Neuron (in vitro differentiated cells): ENCODE data around the gene BABAM2.
"Not testable (repeated sequence)": the region's sequence is repeated elsewhere in the genome, so short reads cannot be mapped to it uniquely, and the experiment has no call there.

ENCODE experiments used
- H2AFZ ChIP-seq: one replicate; pipeline ENCODE4 v1.6.1; 2013; ENCODE audit warnings: low read depth, mild to moderate bottlenecking, inconsistent platforms, low read length, moderate library complexity
- H3K27me3 ChIP-seq: one replicate; pipeline ENCODE4 v1.6.1; 2013; ENCODE audit warnings: low read length; ENCODE audit not compliant: insufficient read depth
- H3K36me3 ChIP-seq: one replicate; pipeline ENCODE4 v1.6.1; 2013; ENCODE audit warnings: low read length; ENCODE audit not compliant: insufficient read depth
- H3K4me1 ChIP-seq: one replicate; pipeline ENCODE4 v1.6.1; 2013; ENCODE audit warnings: low read length; ENCODE audit not compliant: insufficient read depth
- H3K4me3 ChIP-seq: 2 replicates; pipeline ENCODE4 v1.5.1; 2013; ENCODE audit warnings: mild to moderate bottlenecking, low read length, moderate library complexity
- H3K9me3 ChIP-seq: one replicate; pipeline ENCODE4 v1.6.1; 2013; ENCODE audit warnings: low read length

Gene BABAM2

GRCh38 chr2:28019521-28019920 lies 129.0 kb downstream of the BABAM2 start:
- H3K4me3 ChIP-seq, H3K9me3 ChIP-seq, H3K4me1 ChIP-seq, H3K36me3 ChIP-seq, H2AFZ ChIP-seq, H3K27me3 ChIP-seq: not testable (repeated sequence)

GRCh38 chr2:28021898-28022297 lies 131.4 kb downstream of the BABAM2 start:
- Histone ChIP-seq H2AFZ (no peak overlapping the region), H3K4me3 (no peak overlapping the region), H3K27me3 (no peaks in the 10 kb centered on the region), H3K4me1 (no peaks in the 10 kb centered on the region), H3K36me3 (no peaks in the 10 kb centered on the region), H3K9me3 (peaks cover 2% of the 10 kb centered on the region)

GRCh38 chr2:28025123-28025522 lies 134.6 kb downstream of the BABAM2 start:
- H3K4me1 ChIP-seq = no peaks in the 10 kb centered on the region
- H3K4me3 ChIP-seq = no peak overlapping the region
- H3K9me3 ChIP-seq = peaks cover 5% of the 10 kb centered on the region
- peaks cover 5% of the 10 kb centered on the region for H3K36me3 ChIP-seq
- no peak overlapping the region for H2AFZ ChIP-seq
- H3K27me3 ChIP-seq = no peaks in the 10 kb centered on the region

GRCh38 chr2:28026230-28026629 lies 135.7 kb downstream of the BABAM2 start:
- H3K4me1 ChIP-seq, H2AFZ ChIP-seq, H3K4me3 ChIP-seq, H3K36me3 ChIP-seq, H3K9me3 ChIP-seq, H3K27me3 ChIP-seq: not testable (repeated sequence)

- no peak overlapping the region for H3K4me3 ChIP-seq
- no peaks in the 10 kb centered on the region for H3K27me3 ChIP-seq
- peaks cover 5% of the 10 kb centered on the region for H3K9me3 ChIP-seq
- H3K4me1 ChIP-seq = no peaks in the 10 kb centered on the region
- H2AFZ ChIP-seq = no peak overlapping the region
- H3K36me3 ChIP-seq = peaks cover 5% of the 10 kb centered on the region
These were observed 137.5 kb downstream of the BABAM2 start for GRCh38 chr2:28028025-28028424.

- Histone ChIP-seq H3K27me3 (no peaks in the 10 kb centered on the region), H3K36me3 (peaks cover 5% of the 10 kb centered on the region), H3K9me3 (peaks cover 5% of the 10 kb centered on the region), H3K4me3 (no peak overlapping the region), H3K4me1 (no peaks in the 10 kb centered on the region), H2AFZ (no peak overlapping the region)
These were observed 140.1 kb downstream of the BABAM2 start for GRCh38 chr2:28030600-28030999.

GRCh38 chr2:28032816-28033215 lies 142.3 kb downstream of the BABAM2 start:
- no peaks in the 10 kb centered on the region for H3K27me3 ChIP-seq
- H2AFZ ChIP-seq = no peak overlapping the region
- H3K4me1 ChIP-seq = no peaks in the 10 kb centered on the region
- H3K36me3 ChIP-seq = no peaks in the 10 kb centered on the region
- no peak overlapping the region for H3K4me3 ChIP-seq
- no peaks in the 10 kb centered on the region for H3K9me3 ChIP-seq

GRCh38 chr2:28034696-28035095 lies 144.2 kb downstream of the BABAM2 start:
- Histone ChIP-seq H2AFZ (no peak overlapping the region), H3K27me3 (no peaks in the 10 kb centered on the region), H3K4me3 (no peak overlapping the region), H3K9me3 (no peaks in the 10 kb centered on the region), H3K4me1 (no peaks in the 10 kb centered on the region), H3K36me3 (no peaks in the 10 kb centered on the region)

- Histone ChIP-seq H3K27me3 (no peaks in the 10 kb centered on the region), H3K4me1 (no peaks in the 10 kb centered on the region), H3K36me3 (no peaks in the 10 kb centered on the region), H3K9me3 (no peaks in the 10 kb centered on the region), H2AFZ (no peak overlapping the region), H3K4me3 (no peak overlapping the region)
These were observed 144.7 kb downstream of the BABAM2 start for GRCh38 chr2:28035163-28035690.

GRCh38 chr2:28035816-28036215 lies 145.3 kb downstream of the BABAM2 start:
- H3K4me1 ChIP-seq = no peaks in the 10 kb centered on the region
- no peaks in the 10 kb centered on the region for H3K36me3 ChIP-seq
- no peak overlapping the region for H3K4me3 ChIP-seq
- no peak overlapping the region for H2AFZ ChIP-seq
- no peaks in the 10 kb centered on the region for H3K9me3 ChIP-seq
- H3K27me3 ChIP-seq = no peaks in the 10 kb centered on the region

- Histone ChIP-seq H3K4me3 (no peak overlapping the region), H3K9me3 (no peaks in the 10 kb centered on the region), H3K36me3 (no peaks in the 10 kb centered on the region), H2AFZ (no peak overlapping the region), H3K4me1 (no peaks in the 10 kb centered on the region), H3K27me3 (no peaks in the 10 kb centered on the region)
These were observed 145.8 kb downstream of the BABAM2 start for GRCh38 chr2:28036307-28036706.

GRCh38 chr2:28038722-28039121 lies 148.2 kb downstream of the BABAM2 start:
- Histone ChIP-seq H3K9me3 (no peaks in the 10 kb centered on the region), H3K27me3 (no peaks in the 10 kb centered on the region), H3K4me1 (no peaks in the 10 kb centered on the region), H3K4me3 (no peak overlapping the region), H2AFZ (no peak overlapping the region), H3K36me3 (no peaks in the 10 kb centered on the region)

- Histone ChIP-seq H3K9me3 (no peaks in the 10 kb centered on the region), H3K27me3 (no peaks in the 10 kb centered on the region), H3K4me3 (no peak overlapping the region), H2AFZ (no peak overlapping the region), H3K36me3 (peaks cover 2% of the 10 kb centered on the region), H3K4me1 (no peaks in the 10 kb centered on the region)
These were observed 155.3 kb downstream of the BABAM2 start for GRCh38 chr2:28045676-28046351.

GRCh38 chr2:28046921-28047320 lies 156.4 kb downstream of the BABAM2 start:
- Histone ChIP-seq H3K36me3 (peaks cover 2% of the 10 kb centered on the region), H3K4me3 (no peak overlapping the region), H3K27me3 (no peaks in the 10 kb centered on the region), H3K4me1 (no peaks in the 10 kb centered on the region), H2AFZ (no peak overlapping the region), H3K9me3 (no peaks in the 10 kb centered on the region)
